Motor neuron (in vitro differentiated cells): Measurements from ENCODE around the gene AK8. TPM values are rescaled to one million over a fixed set of nuclear protein-coding genes. Genes with fewer than 3 reads are reported as not detected.

Experiments
- ATAC-seq, 8 experiments: fragments of 200-7000 bp; cut with Tn5 transposase; replicated peaks in 6 of 8; 2 replicates each; pipeline ENCODE4 v1.8.0; 2021; ENCODE audit warnings: mild to moderate bottlenecking in 8 of 8, moderate library complexity in 8 of 8
- H3K27ac ChIP-seq, 2 donors: fragments of 250-450 bp; sonication (Bioruptor Pico); 2 replicates each; pipeline ENCODE4 v1.9.0; 2021; ENCODE audit warnings: antibody characterized with exemption in 2 of 2, mild to moderate bottlenecking in 2 of 2, moderate library complexity in 1 of 2
- H3K4me1 ChIP-seq, 2 donors: fragments of 250-450 bp; sonication (Bioruptor Pico); replicated peaks in 1 of 2; 2 replicates each; pipeline ENCODE4 v1.6.1; 2021; ENCODE audit warnings: antibody characterized with exemption in 2 of 2, mild to moderate bottlenecking in 2 of 2, moderate library complexity in 1 of 2
- H3K4me3 ChIP-seq, 5 donors: fragments of 250-450 bp; sonication (Bioruptor Pico); 2 replicates each; pipeline ENCODE4 v1.9.0; 2021; ENCODE audit warnings: antibody characterized with exemption in 5 of 5, mild to moderate bottlenecking in 5 of 5, moderate library complexity in 4 of 5
- WGBS, 10 experiments: fragments of 450-650 bp; shearing (Covaris generic); methylation state at CpG; one replicate each; pipeline ENCODE4 v1.0.0; 2022; 5-methylcytosine and 5-hydroxymethylcytosine counted together
- in situ Hi-C, 9 experiments: fragments of 400-800 bp; cut with MboI; loops; one replicate each; pipeline ENCODE4 v1.15.0; 2021; ENCODE audit warnings: low sequenced_read_pairs in 9 of 9, low pct_unique_long_range_greater_than_20kb in 2 of 9; ENCODE audit not compliant: unreplicated experiment in 9 of 9
- total RNA-seq, 8 experiments: library from RNA; unstranded; fragments of 300-600 nt; gene quantifications; 2 replicates each; pipeline versions ENCODE4 v1.2.3 to v1.2.4, GENCODE V29; 2022

The AK8 gene
- total RNA-seq, 8 experiments from 2014 or later = 0.64 to 6.6 (median 0.95) TPM

GRCh38 chr9:132808645-132809044 lies 69.4 kb downstream of the AK8 start:
- 0 to 91% (median 75%) methylated on average over 1 to 5 of the region's 6 CpGs; no CpG with 5 or more reads in 3 of the 10 experiments for WGBS, 10 experiments
- Histone ChIP-seq H3K27ac (no peak overlapping the region), H3K4me1 (peaks cover 2 to 23% of the 10 kb centered on the region in 2 donors), H3K4me3 (no peak overlapping the region)
- ATAC-seq = no peak
- in situ Hi-C loops = loop anchor here in 1 of 9 experiments (25.0 kb wide), 1 partner anchor 396 kb away; the partner anchor contains the start of genes CFAP77 and TTF1

- in situ Hi-C loops = loop anchor here in 1 of 9 experiments (25.0 kb wide), 1 partner anchor 395 kb away; the partner anchor contains the start of genes CFAP77 and TTF1
- WGBS, 10 experiments = 64 to 100% (median 75%) methylated on average over 1 to 8 of the region's 13 CpGs; no CpG with 5 or more reads in 3 of the 10 experiments
- Histone ChIP-seq H3K4me3 (no peak overlapping the region), H3K4me1 (peaks cover 2 to 23% of the 10 kb centered on the region in 2 donors), H3K27ac (no peak overlapping the region)
- no peak for ATAC-seq
These were observed 71.2 kb downstream of the AK8 start for GRCh38 chr9:132806723-132807421.

- H3K27ac ChIP-seq = no peak overlapping the region
These were observed 71.8 kb downstream of the AK8 start for GRCh38 chr9:132806306-132806705.

GRCh38 chr9:132804576-132805295 lies 73.3 kb downstream of the AK8 start:
- in situ Hi-C loops = loop anchor here in 1 of 9 experiments (25.0 kb wide), 1 partner anchor 392 kb away; the partner anchor contains the start of genes CFAP77 and TTF1
- H3K4me1 ChIP-seq = peaks cover 7 to 21% of the 10 kb centered on the region in 2 donors
- WGBS, 10 experiments = 45 to 100% (median 73%) methylated on average over 1 to 4 of the region's 20 CpGs; no CpG with 5 or more reads in 4 of the 10 experiments
- ATAC-seq = peak in 4 of 8 experiments; percentile 44 to 80 (median 68)
- no peak overlapping the region for H3K27ac ChIP-seq
- H3K4me3 ChIP-seq = no peak overlapping the region

More at GRCh38 chr9:132806306-132806705, 71.8 kb downstream of the AK8 start:
- no peak for ATAC-seq
- Histone ChIP-seq H3K4me1 (peaks cover 2 to 23% of the 10 kb centered on the region in 2 donors), H3K4me3 (no peak overlapping the region)
- in situ Hi-C loops = loop anchor here in 1 of 9 experiments (25.0 kb wide), 1 partner anchor 394 kb away; the partner anchor contains the start of genes CFAP77 and TTF1
- 28 to 100% (median 56%) methylated on average over 1 to 8 of the region's 9 CpGs; no CpG with 5 or more reads in 2 of the 10 experiments for WGBS, 10 experiments

GRCh38 chr9:132802121-132802795 lies 75.8 kb downstream of the AK8 start:
- in situ Hi-C loops = loop anchor here in 1 of 9 experiments (25.0 kb wide), 1 partner anchor 390 kb away; the partner anchor contains the start of genes CFAP77 and TTF1
- 0 to 78% (median 71%) methylated on average over 1 to 6 of the region's 17 CpGs; no CpG with 5 or more reads in 3 of the 10 experiments for WGBS, 10 experiments
- peak in 2 of 8 experiments; percentile 18 to 25 for ATAC-seq
- Histone ChIP-seq H3K27ac (no peak overlapping the region), H3K4me3 (no peak overlapping the region), H3K4me1 (peaks cover 7 to 9% of the 10 kb centered on the region in 2 donors)

- in situ Hi-C loops = loop anchor here in 1 of 9 experiments (25.0 kb wide), 1 partner anchor 389 kb away; the partner anchor contains the start of genes CFAP77 and TTF1
- Histone ChIP-seq H3K27ac (no peak overlapping the region), H3K4me3 (no peak overlapping the region), H3K4me1 (peaks cover 7 to 9% of the 10 kb centered on the region in 2 donors)
- WGBS, 10 experiments = 29 to 100% (median 86%) methylated on average over 1 to 4 of the region's 4 CpGs; no CpG with 5 or more reads in 3 of the 10 experiments
- no peak for ATAC-seq
These were observed 76.4 kb downstream of the AK8 start for GRCh38 chr9:132801659-132802058.

GRCh38 chr9:132800038-132800648 lies 77.9 kb downstream of the AK8 start:
- H3K27ac ChIP-seq = no peak overlapping the region
- H3K4me1 ChIP-seq = peaks cover 7 to 9% of the 10 kb centered on the region in 2 donors
- in situ Hi-C loops = loop anchor here in 1 of 9 experiments (25.0 kb wide), 1 partner anchor 388 kb away; the partner anchor contains the start of genes CFAP77 and TTF1
- ATAC-seq = peak; percentile 53 to 81 (median 73)
- 0 to 58% (median 13%) methylated on average over 2 to 16 of the region's 22 CpGs for WGBS, 10 experiments
- H3K4me3 ChIP-seq = peak overlapping the region in 1 of 5 donors; percentile 6

- WGBS, 10 experiments = 0 to 86% (median 65%) methylated on average over 1 to 12 of the region's 27 CpGs; no CpG with 5 or more reads in 3 of the 10 experiments
- ATAC-seq = peak in 3 of 8 experiments; percentile 20 to 71 (median 39)
- no peak overlapping the region for H3K27ac ChIP-seq
- peaks cover 0 to 13% of the 10 kb centered on the region in 2 donors for H3K4me1 ChIP-seq
- H3K4me3 ChIP-seq = no peak overlapping the region
- in situ Hi-C loops = no loop called here
These were observed 79.0 kb downstream of the AK8 start for GRCh38 chr9:132798817-132799790.

- no peak overlapping the region for H3K4me3 ChIP-seq
- ATAC-seq = no peak
- in situ Hi-C loops = no loop called here
- H3K27ac ChIP-seq = no peak overlapping the region
- peaks cover 0 to 13% of the 10 kb centered on the region in 2 donors for H3K4me1 ChIP-seq
- WGBS, 10 experiments = 20 to 94% (median 70%) methylated on average over 1 to 7 of the region's 15 CpGs; no CpG with 5 or more reads in 1 of the 10 experiments
These were observed 80.0 kb downstream of the AK8 start for GRCh38 chr9:132797861-132798659.

GRCh38 chr9:132795511-132796303 lies 82.4 kb downstream of the AK8 start:
- ATAC-seq = no peak
- Histone ChIP-seq H3K4me1 (peaks cover 0 to 13% of the 10 kb centered on the region in 2 donors), H3K4me3 (no peak overlapping the region), H3K27ac (no peak overlapping the region)
- in situ Hi-C loops = no loop called here
- WGBS, 10 experiments = 50 to 92% (median 85%) methylated on average over 2 to 13 of the region's 16 CpGs; no CpG with 5 or more reads in 1 of the 10 experiments
